Thoracic aorta (tissue), 2 donors: ENCODE data around the gene SENP1. TPM values are rescaled to one million over a fixed set of nuclear protein-coding genes. Genes with fewer than 3 reads are reported as not detected.

Experiments
- ATAC-seq: fragments of 150-250 bp; one replicate; pipeline ENCODE4 v1.8.0; 2017; ENCODE audit warnings: low read depth; ENCODE audit not compliant: insufficient number of reproducible peaks, low FRiP score
- DNase-seq: peaks from one replicate; pipeline ENCODE4 v3.0.0-alpha.2; 2020; ENCODE audit warnings: low spot score
- H3K27ac ChIP-seq, 2 donors: fragments of 200-600 bp; sonication (generic); 1 replicate in 1 of 2; 2 replicates in 1 of 2; pipeline ENCODE4 v1.5.1; 2016; ENCODE audit warnings: mild to moderate bottlenecking in 2 of 2, moderate library complexity in 2 of 2
- H3K27me3 ChIP-seq: fragments of 200-600 bp; sonication (generic); replicated peaks from 2 replicates; pipeline ENCODE4 v1.6.0; 2016; ENCODE audit warnings: mild to moderate bottlenecking; ENCODE audit not compliant: insufficient read depth
- H3K36me3 ChIP-seq: fragments of 200-600 bp; sonication (generic); one replicate; pipeline ENCODE4 v1.5.1; 2016
- H3K4me1 ChIP-seq, 2 donors: fragments of 200-600 bp; sonication (generic); 1 replicate in 1 of 2; 2 replicates in 1 of 2; pipeline versions ENCODE4 v1.5.1 to v1.6.0; 2016; ENCODE audit warnings: low read depth in 2 of 2, mild to moderate bottlenecking in 1 of 2; ENCODE audit not compliant: control insufficient read depth in 1 of 2
- H3K4me3 ChIP-seq: fragments of 200-600 bp; sonication (generic); 2 replicates; pipeline ENCODE4 v1.5.1; 2016; ENCODE audit warnings: mild to moderate bottlenecking
- H3K9me3 ChIP-seq: fragments of 200-600 bp; sonication (generic); 2 replicates; pipeline ENCODE4 v1.5.1; 2016
- CTCF ChIP-seq: fragments of 200-600 bp; sonication (generic); IDR thresholded peaks from one replicate; pipeline ENCODE4 v1.5.1; 2019; ENCODE audit warnings: antibody characterized with exemption
- total RNA-seq, 2 donors: library from RNA; depleted of rRNA; stranded (reverse); fragments of >200 nt; gene quantifications; one replicate each; pipeline versions ENCODE4 v1.1.0 to v1.2.3, GENCODE V29; 2016

SENP1 gene
- total RNA-seq, 2 donors from 2014 or later = 23.2 to 24.6 TPM

- no peak for TF ChIP-seq CTCF
- ATAC-seq (no peak), DNase-seq (no peak)
- Histone ChIP-seq H3K27me3 (no peaks in the 10 kb centered on the region), H3K36me3 (no peaks in the 10 kb centered on the region), H3K27ac (no peak overlapping the region), H3K4me3 (no peak overlapping the region), H3K9me3 (no peaks in the 10 kb centered on the region), H3K4me1 (no peaks in the 10 kb centered on the region)
Measured at GRCh38 chr12:48016373-48017020, 89.4 kb downstream of the SENP1 start.

- no peaks in the 10 kb centered on the region for H3K9me3 ChIP-seq
- no peak for DNase-seq
- no peaks in the 10 kb centered on the region for H3K27me3 ChIP-seq
- no peaks in the 10 kb centered on the region for H3K36me3 ChIP-seq
- no peak overlapping the region for H3K4me3 ChIP-seq
- TF ChIP-seq CTCF = no peak
- ATAC-seq = no peak
- H3K27ac ChIP-seq = no peak overlapping the region
- H3K4me1 ChIP-seq = no peaks in the 10 kb centered on the region
Measured at GRCh38 chr12:48015954-48016353, 89.9 kb downstream of the SENP1 start.

DNA sequence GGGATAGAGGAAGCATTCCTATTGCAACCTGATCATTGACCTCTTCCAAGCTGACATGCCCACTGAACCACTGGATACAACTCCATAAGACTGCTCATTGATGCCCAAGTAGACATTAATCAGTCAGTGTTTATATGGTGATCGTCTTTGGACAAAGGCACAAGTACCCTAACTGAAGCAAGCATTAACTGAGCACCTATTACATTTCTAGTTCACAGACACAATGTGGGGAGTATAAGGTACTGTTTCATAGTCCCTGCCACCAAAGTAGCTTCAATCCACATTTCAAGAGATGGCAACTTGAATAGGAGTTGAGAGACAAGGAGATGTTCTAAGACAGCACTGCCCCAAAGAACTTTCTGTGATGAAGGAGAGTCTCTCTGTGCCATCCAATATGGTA, 90.8 kb downstream of the SENP1 start:
- DNase-seq (no peak), ATAC-seq (no peak)
- Histone ChIP-seq H3K4me3 (no peak overlapping the region), H3K9me3 (no peaks in the 10 kb centered on the region), H3K36me3 (no peaks in the 10 kb centered on the region), H3K4me1 (no peaks in the 10 kb centered on the region), H3K27me3 (no peaks in the 10 kb centered on the region), H3K27ac (no peak overlapping the region)
- TF ChIP-seq CTCF = no peak

- TF ChIP-seq CTCF = no peak
- ATAC-seq (no peak), DNase-seq (no peak)
- Histone ChIP-seq H3K4me1 (no peaks in the 10 kb centered on the region), H3K4me3 (no peak overlapping the region), H3K27me3 (no peaks in the 10 kb centered on the region), H3K27ac (no peak overlapping the region), H3K9me3 (no peaks in the 10 kb centered on the region), H3K36me3 (no peaks in the 10 kb centered on the region)
Measured at GRCh38 chr12:48013287-48013686, 92.6 kb downstream of the SENP1 start.

DNA sequence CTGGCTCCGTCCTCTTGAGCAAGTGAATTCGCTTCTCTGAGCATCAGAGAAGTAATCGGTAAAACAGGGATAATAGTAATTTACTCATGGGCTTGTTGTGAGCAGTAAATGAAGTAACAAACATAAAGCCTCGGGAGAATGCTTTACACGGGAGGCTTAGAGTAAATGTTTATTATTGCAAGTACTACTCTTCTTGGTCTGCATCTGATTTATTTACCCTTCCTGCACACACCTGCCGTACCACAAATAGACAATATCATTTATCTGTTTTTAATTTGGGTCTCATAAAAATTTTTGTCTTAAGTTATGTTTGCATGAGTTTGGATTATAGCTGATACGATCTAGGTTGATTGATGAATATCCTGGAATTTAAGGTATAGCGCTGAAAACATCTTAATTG, 93.8 kb downstream of the SENP1 start:
- no peaks in the 10 kb centered on the region for H3K36me3 ChIP-seq
- peaks cover 2% of the 10 kb centered on the region for H3K27me3 ChIP-seq
- no peak for TF ChIP-seq CTCF
- no peak overlapping the region for H3K4me3 ChIP-seq
- DNase-seq (no peak), ATAC-seq (no peak)
- no peaks in the 10 kb centered on the region for H3K4me1 ChIP-seq
- H3K9me3 ChIP-seq = no peaks in the 10 kb centered on the region
- no peak overlapping the region for H3K27ac ChIP-seq
